Measurements from ENCODE around the gene TNFRSF11A.
A peak's percentile ranks its signal among the peaks of the same experiment; 100 is the strongest.

The TNFRSF11A gene

GRCh38 chr18:62325806-62326645 lies 916 bp downstream of the TNFRSF11A start:
- DNase-seq (ENCODE audit: low read depth): no peak

GRCh38 chr18:62326646-62327348 lies 1.7 kb downstream of the TNFRSF11A start:
- no peak for DNase-seq (ENCODE audit: low read depth)

GRCh38 chr18:62327977-62328376 lies 2.9 kb downstream of the TNFRSF11A start:
- DNase-seq (ENCODE audit: low read depth): no peak

GRCh38 chr18:62328586-62329525 lies 3.7 kb downstream of the TNFRSF11A start:
- no peak for DNase-seq (ENCODE audit: low read depth)

GRCh38 chr18:62329691-62330454 lies 4.8 kb downstream of the TNFRSF11A start:
- peak; percentile 30 for DNase-seq (ENCODE audit: low read depth)

- DNase-seq (ENCODE audit: low read depth): no peak
These were observed 5.5 kb downstream of the TNFRSF11A start for GRCh38 chr18:62330650-62331049.

- DNase-seq (ENCODE audit: low read depth): peak; percentile 24
These were observed 6.7 kb downstream of the TNFRSF11A start for GRCh38 chr18:62331581-62332356.

- DNase-seq (ENCODE audit: low read depth): no peak
These were observed 7.3 kb downstream of the TNFRSF11A start for GRCh38 chr18:62332431-62332830.

- DNase-seq (ENCODE audit: low read depth): no peak
These were observed 8.0 kb downstream of the TNFRSF11A start for GRCh38 chr18:62332964-62333695.

GRCh38 chr18:62334120-62334519 lies 9.0 kb downstream of the TNFRSF11A start:
- peak; percentile 16 for DNase-seq (ENCODE audit: low read depth)

GRCh38 chr18:62335494-62335893 lies 10.4 kb downstream of the TNFRSF11A start:
- DNase-seq (ENCODE audit: low read depth): no peak

GRCh38 chr18:62336618-62337017 lies 11.5 kb downstream of the TNFRSF11A start:
- DNase-seq (ENCODE audit: low read depth): no peak

GRCh38 chr18:62337336-62337735 lies 12.2 kb downstream of the TNFRSF11A start:
- no peak for DNase-seq (ENCODE audit: low read depth)

GRCh38 chr18:62338446-62339105 lies 13.5 kb downstream of the TNFRSF11A start:
- no peak for DNase-seq (ENCODE audit: low read depth)

- peak; percentile 80 for DNase-seq (ENCODE audit: low read depth)
These were observed 14.2 kb downstream of the TNFRSF11A start for GRCh38 chr18:62339106-62339988.

- no peak for DNase-seq (ENCODE audit: low read depth)
These were observed 15.9 kb downstream of the TNFRSF11A start for GRCh38 chr18:62340996-62341395.

GRCh38 chr18:62341473-62341872 lies 16.4 kb downstream of the TNFRSF11A start:
- no peak for DNase-seq (ENCODE audit: low read depth)

- no peak for DNase-seq (ENCODE audit: low read depth)
These were observed 17.8 kb downstream of the TNFRSF11A start for GRCh38 chr18:62342884-62343283.

Data from iris pigment epithelial cell (primary cell).